ENCODE results near the gene POLR2E. TPM values are rescaled to one million over a fixed set of nuclear protein-coding genes. Genes with fewer than 3 reads are reported as not detected.

The POLR2E gene
- total and polyA plus RNA-seq, 2 of the 13 experiments (the other 11 are each of a cell fraction or from before 2014, with no cell fraction given), result 140 to 272 TPM

GRCh38 chr19:1065606-1066109 is 29.5 kb downstream of the POLR2E start (continued):
- TF ChIP-seq ARID4A (CRISPR knock-in tag; IDR thresholded peaks at IDR 0.05; ENCODE audit: borderline replicate concordance) (peak; percentile 6; the same call in 1 of the 2 replicates), ARNT (IDR thresholded peaks at IDR 0.05) (no peak), ZNF788 (CRISPR knock-in tag; IDR thresholded peaks at IDR 0.05; ENCODE audit: borderline replicate concordance) (0 out of 2 replicates have a peak, but pooled peaks have one; percentile 48), SOX5 (CRISPR knock-in tag; IDR thresholded peaks at IDR 0.05; ENCODE audit: borderline replicate concordance) (no peak), ZNF446 (CRISPR knock-in tag; IDR thresholded peaks at IDR 0.05) (peak; percentile 42; the same call in 1 of the 2 replicates), YY1 (IDR thresholded peaks at IDR 0.05; ENCODE audit: insufficient read depth, insufficient replicate concordance, low read depth, low read length) (no peak), SALL2 (CRISPR knock-in tag; IDR thresholded peaks at IDR 0.05) (no peak), BORCS8-MEF2B (CRISPR knock-in tag; IDR thresholded peaks at IDR 0.05) (peak; percentile 25; the same call in 1 of the 2 replicates), MATR3 (CRISPR knock-in tag; IDR thresholded peaks at IDR 0.05) (no peak), YEATS2 (CRISPR knock-in tag; IDR thresholded peaks at IDR 0.05; ENCODE audit: borderline replicate concordance) (no peak), MEIS2 (CRISPR knock-in tag; IDR thresholded peaks at IDR 0.05) (0 out of 2 replicates have a peak, but pooled peaks have one; percentile 17), ZHX1 (CRISPR knock-in tag; IDR thresholded peaks at IDR 0.05; ENCODE audit: low read depth) (no peak), SUZ12 (IDR thresholded peaks at IDR 0.05; ENCODE audit: low read depth, low read length) (no peak), SP4 (CRISPR knock-in tag; IDR thresholded peaks at IDR 0.05) (peak; percentile 78), MXD4 (CRISPR knock-in tag; IDR thresholded peaks at IDR 0.05) (no peak), HNRNPH1 (optimal IDR thresholded peaks at IDR 0.05; ENCODE audit: low read depth, low read length) (no peak), ATF7-NPFF (CRISPR knock-in tag; IDR thresholded peaks at IDR 0.05; ENCODE audit: low read depth) (0 out of 2 replicates have a peak, but pooled peaks have one; percentile 37), ZNF776 (CRISPR knock-in tag; IDR thresholded peaks at IDR 0.05) (peak; percentile 59; the same call in 1 of the 2 replicates), MAX (IDR thresholded peaks at IDR 0.05) (peak; percentile 63), ZBTB38 (CRISPR knock-in tag; IDR thresholded peaks at IDR 0.05) (peak; percentile 61; the same call in 1 of the 2 replicates)
- TF ChIP-seq, protein P1, sequence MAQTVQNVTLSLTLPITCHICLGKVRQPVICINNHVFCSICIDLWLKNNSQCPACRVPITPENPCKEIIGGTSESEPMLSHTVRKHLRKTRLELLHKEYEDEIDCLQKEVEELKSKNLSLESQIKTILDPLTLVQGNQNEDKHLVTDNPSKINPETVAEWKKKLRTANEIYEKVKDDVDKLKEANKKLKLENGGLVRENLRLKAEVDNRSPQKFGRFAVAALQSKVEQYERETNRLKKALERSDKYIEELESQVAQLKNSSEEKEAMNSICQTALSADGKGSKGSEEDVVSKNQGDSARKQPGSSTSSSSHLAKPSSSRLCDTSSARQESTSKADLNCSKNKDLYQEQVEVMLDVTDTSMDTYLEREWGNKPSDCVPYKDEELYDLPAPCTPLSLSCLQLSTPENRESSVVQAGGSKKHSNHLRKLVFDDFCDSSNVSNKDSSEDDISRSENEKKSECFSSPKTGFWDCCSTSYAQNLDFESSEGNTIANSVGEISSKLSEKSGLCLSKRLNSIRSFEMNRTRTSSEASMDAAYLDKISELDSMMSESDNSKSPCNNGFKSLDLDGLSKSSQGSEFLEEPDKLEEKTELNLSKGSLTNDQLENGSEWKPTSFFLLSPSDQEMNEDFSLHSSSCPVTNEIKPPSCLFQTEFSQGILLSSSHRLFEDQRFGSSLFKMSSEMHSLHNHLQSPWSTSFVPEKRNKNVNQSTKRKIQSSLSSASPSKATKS (CRISPR knock-in tag; IDR thresholded peaks at IDR 0.05), result no peak
